RWPE2 (cell line): ENCODE data around the gene PADI1.

Experiments
- ATAC-seq: fragments of 200-7000 bp; cut with Tn5 transposase; 3 replicates; pipeline ENCODE4 v1.9.1; 2021; ENCODE audit warnings: low read depth
- DNase-seq: peaks from one replicate; pipeline ENCODE4 v3.0.0-alpha.2; 2020; ENCODE audit warnings: low spot score
- H3K27ac ChIP-seq: fragments of 450-650 bp; 2 replicates; pipeline ENCODE4 v1.5.1; 2017; ENCODE audit warnings: mild to moderate bottlenecking; ENCODE audit not compliant: poor library complexity, severe bottlenecking
- H3K27me3 ChIP-seq: fragments of 250-450 bp; sonication (Bioruptor Pico); 2 replicates; pipeline ENCODE4 v1.5.1; 2021; ENCODE audit warnings: mild to moderate bottlenecking, moderate library complexity; ENCODE audit not compliant: insufficient read depth, poor library complexity, severe bottlenecking
- H3K36me3 ChIP-seq: fragments of 250-450 bp; sonication (Bioruptor Pico); 2 replicates; pipeline ENCODE4 v1.5.1; 2020; ENCODE audit warnings: low read depth, mild to moderate bottlenecking, moderate library complexity
- H3K4me1 ChIP-seq: fragments of 250-450 bp; sonication (Bioruptor Pico); 2 replicates; pipeline ENCODE4 v1.5.1; 2021; ENCODE audit warnings: mild to moderate bottlenecking, moderate library complexity; ENCODE audit not compliant: insufficient read depth, poor library complexity, severe bottlenecking
- H3K4me3 ChIP-seq: fragments of 250-450 bp; sonication (Bioruptor Pico); 2 replicates; pipeline ENCODE4 v1.5.1; 2021; ENCODE audit warnings: mild to moderate bottlenecking, moderate library complexity; ENCODE audit not compliant: severe bottlenecking
- H3K9me3 ChIP-seq: fragments of 250-450 bp; sonication (Bioruptor Pico); 2 replicates; pipeline ENCODE4 v1.5.1; 2021; ENCODE audit warnings: mild to moderate bottlenecking, moderate library complexity; ENCODE audit not compliant: severe bottlenecking
- TF ChIP-seq, protein P1 (sequence below): fragments of 450-650 bp; IDR thresholded peaks from one replicate; pipeline ENCODE4 v1.5.1; 2017; ENCODE audit warnings: mild to moderate bottlenecking, moderate library complexity; ENCODE audit not compliant: poor library complexity, severe bottlenecking

Gene PADI1

DNA sequence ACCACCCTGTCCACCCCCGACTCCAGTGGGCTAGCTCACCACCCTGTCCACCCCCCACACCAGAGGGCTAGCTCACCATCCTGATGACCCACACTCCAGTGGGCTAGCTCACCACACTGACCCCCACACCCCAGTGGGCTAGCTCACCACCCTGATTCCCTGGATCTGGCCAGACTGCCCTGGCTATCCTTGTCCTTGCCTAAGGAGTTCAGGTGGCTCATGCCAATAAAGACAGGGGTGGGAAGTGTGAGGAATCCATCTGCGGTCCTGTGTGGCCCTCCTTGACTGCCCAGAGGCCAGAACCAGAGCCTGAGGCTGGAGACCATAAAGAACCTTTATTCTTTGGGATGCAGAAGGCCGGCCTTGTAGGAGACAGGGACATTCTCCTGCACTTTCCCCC is 3.6 kb downstream of the PADI1 start:
- no peak overlapping the region for H3K4me3 ChIP-seq
- TF ChIP-seq, protein P1, sequence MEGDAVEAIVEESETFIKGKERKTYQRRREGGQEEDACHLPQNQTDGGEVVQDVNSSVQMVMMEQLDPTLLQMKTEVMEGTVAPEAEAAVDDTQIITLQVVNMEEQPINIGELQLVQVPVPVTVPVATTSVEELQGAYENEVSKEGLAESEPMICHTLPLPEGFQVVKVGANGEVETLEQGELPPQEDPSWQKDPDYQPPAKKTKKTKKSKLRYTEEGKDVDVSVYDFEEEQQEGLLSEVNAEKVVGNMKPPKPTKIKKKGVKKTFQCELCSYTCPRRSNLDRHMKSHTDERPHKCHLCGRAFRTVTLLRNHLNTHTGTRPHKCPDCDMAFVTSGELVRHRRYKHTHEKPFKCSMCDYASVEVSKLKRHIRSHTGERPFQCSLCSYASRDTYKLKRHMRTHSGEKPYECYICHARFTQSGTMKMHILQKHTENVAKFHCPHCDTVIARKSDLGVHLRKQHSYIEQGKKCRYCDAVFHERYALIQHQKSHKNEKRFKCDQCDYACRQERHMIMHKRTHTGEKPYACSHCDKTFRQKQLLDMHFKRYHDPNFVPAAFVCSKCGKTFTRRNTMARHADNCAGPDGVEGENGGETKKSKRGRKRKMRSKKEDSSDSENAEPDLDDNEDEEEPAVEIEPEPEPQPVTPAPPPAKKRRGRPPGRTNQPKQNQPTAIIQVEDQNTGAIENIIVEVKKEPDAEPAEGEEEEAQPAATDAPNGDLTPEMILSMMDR, result no peak
- H3K27ac ChIP-seq, result peak overlapping the region; percentile 91
- peaks cover 50% of the 10 kb centered on the region for H3K4me1 ChIP-seq
- no peak for DNase-seq
- H3K9me3 ChIP-seq, result no peaks in the 10 kb centered on the region
- H3K27me3 ChIP-seq, result no peaks in the 10 kb centered on the region
- no peaks in the 10 kb centered on the region for H3K36me3 ChIP-seq
- no peak for ATAC-seq

DNA sequence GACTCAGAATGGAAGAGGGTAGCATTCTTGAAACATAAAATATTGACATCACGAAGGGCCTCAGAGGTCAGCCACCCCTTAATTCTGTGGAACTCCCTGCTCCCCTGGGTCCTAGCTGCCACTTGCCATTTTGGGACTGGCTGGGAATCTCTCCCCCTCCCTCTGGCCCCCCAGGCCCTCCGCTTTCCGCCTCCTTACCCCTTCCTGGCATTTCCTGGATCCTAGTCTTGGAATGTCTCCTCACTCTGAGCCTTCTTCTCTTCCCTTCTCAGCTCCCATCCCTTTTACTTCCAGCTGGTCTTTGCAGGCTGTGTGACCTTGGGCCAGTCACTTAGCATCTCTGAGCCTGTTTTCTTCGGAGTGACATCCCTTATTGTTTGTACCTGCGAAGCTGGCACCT is 4.5 kb downstream of the PADI1 start:
- Histone ChIP-seq H3K36me3 (no peaks in the 10 kb centered on the region), H3K4me3 (no peak overlapping the region), H3K27ac (peak overlapping the region; percentile 91), H3K9me3 (no peaks in the 10 kb centered on the region), H3K4me1 (peaks cover 57% of the 10 kb centered on the region), H3K27me3 (no peaks in the 10 kb centered on the region)
- no peak for DNase-seq
- TF ChIP-seq, protein P1, result no peak
- no peak for ATAC-seq

DNA sequence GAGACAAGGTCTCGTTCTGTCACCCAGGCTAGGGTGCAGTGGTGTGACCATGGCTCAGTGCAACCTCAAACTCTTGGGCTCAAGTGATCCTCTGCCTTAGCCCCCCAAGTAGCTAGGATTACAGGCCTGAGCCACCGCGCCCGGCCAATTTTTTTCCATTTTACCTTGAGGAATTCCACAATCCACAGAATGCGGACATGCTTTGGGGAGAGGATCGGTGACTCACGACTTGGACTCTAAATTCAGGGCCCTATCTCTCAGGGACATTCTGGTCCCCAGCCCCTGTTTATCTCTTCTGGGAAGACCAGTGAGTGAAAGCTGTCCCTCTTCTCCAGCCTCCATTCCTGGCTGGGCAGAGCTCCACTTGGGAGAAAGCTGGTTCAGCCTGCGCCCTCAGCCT is 5.2 kb downstream of the PADI1 start:
- TF ChIP-seq, protein P1, result no peak
- H3K9me3 ChIP-seq, result no peaks in the 10 kb centered on the region
- no peak for ATAC-seq
- H3K4me1 ChIP-seq, result peaks cover 64% of the 10 kb centered on the region
- no peaks in the 10 kb centered on the region for H3K27me3 ChIP-seq
- H3K36me3 ChIP-seq, result no peaks in the 10 kb centered on the region
- DNase-seq, result no peak
- no peak overlapping the region for H3K4me3 ChIP-seq
- peak overlapping the region; percentile 91 for H3K27ac ChIP-seq

DNA sequence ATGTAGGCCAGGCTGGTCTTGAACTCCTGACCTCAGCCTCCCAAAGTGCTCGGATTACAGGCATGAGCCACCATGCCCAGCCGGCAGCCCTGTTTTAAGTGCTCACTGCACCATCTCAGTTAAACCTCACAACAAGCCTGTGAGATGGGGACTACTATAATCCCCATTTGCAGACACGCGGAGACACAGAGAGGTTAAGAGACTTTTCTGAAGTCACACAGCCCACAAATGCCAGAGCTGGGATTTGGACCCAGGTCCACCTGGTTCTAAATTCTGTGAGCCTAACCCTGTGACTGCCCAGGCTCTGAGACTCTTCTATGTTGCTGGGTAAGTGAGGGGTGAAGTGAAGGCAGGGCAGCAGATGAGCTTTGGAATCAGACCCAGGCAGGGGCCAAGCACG is 6.4 kb downstream of the PADI1 start:
- DNase-seq, result no peak
- Histone ChIP-seq H3K36me3 (no peaks in the 10 kb centered on the region), H3K4me1 (peaks cover 75% of the 10 kb centered on the region), H3K27ac (peak overlapping the region; percentile 91), H3K27me3 (no peaks in the 10 kb centered on the region), H3K4me3 (no peak overlapping the region), H3K9me3 (no peaks in the 10 kb centered on the region)
- TF ChIP-seq, protein P1, result no peak
- ATAC-seq, result no peak

DNA sequence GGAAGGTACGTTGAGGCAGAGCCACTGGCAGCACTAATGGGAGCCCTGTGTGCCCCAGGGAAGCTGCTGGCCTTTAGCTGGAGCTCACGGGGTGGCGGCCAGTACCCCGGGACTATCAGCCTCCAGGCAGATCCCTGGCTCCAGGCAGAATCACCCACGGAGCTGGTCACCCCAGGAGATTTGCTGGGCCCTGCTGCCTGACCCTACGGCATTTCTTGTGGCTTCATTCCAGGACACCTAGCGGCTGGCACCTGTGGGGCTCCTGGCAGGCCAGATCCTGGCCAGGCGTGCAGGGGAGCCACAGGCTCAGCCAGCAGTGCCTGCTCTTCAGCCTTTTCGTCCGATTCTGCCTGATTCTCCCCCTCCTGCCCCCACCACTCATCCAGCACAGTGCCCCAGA is 7.1 kb downstream of the PADI1 start:
- ATAC-seq (no peak), DNase-seq (no peak)
- Histone ChIP-seq H3K4me3 (no peak overlapping the region), H3K27ac (peak overlapping the region; percentile 91), H3K4me1 (peaks cover 73% of the 10 kb centered on the region), H3K27me3 (no peaks in the 10 kb centered on the region), H3K36me3 (no peaks in the 10 kb centered on the region), H3K9me3 (no peaks in the 10 kb centered on the region)
- TF ChIP-seq, protein P1, result peak; percentile 7
